Ascending aorta (tissue), 2 donors: ENCODE results near the gene HSPE1. TPM values are rescaled to one million over a fixed set of nuclear protein-coding genes. Genes with fewer than 3 reads are reported as not detected.

Experiments
- DNase-seq, 2 donors: peaks; one replicate each; pipeline ENCODE4 v3.0.0-alpha.2; 2019; ENCODE audit warnings: low spot score in 2 of 2
- H3K27ac ChIP-seq, 2 donors: fragments of 200-600 bp; sonication (generic); one replicate each; pipeline ENCODE4 v1.5.1; 2016 to 2017; ENCODE audit warnings: mild to moderate bottlenecking in 1 of 2
- H3K27me3 ChIP-seq: fragments of 200-600 bp; sonication (generic); one replicate; pipeline ENCODE4 v1.5.1; 2017
- H3K36me3 ChIP-seq, 2 donors: fragments of 200-600 bp; sonication (generic); one replicate each; pipeline ENCODE4 v1.5.1; 2016
- H3K4me1 ChIP-seq, 2 donors: fragments of 200-600 bp; sonication (generic); one replicate each; pipeline ENCODE4 v1.5.1; 2016 to 2017; ENCODE audit warnings: mild to moderate bottlenecking in 1 of 2
- H3K4me3 ChIP-seq, 2 donors: fragments of 200-600 bp; sonication (generic); one replicate each; pipeline ENCODE4 v1.5.1; 2016 to 2017; ENCODE audit warnings: mild to moderate bottlenecking in 1 of 2
- H3K9me3 ChIP-seq, 2 donors: fragments of 200-600 bp; sonication (generic); one replicate each; pipeline ENCODE4 v1.5.1; 2016
- CTCF ChIP-seq, 3 experiments: fragments of 200-600 bp in 2 of 3; fragments of 450-650 bp in 1 of 3; sonication (generic) in 2 of 3; IDR thresholded peaks; one replicate each; pipeline ENCODE4 v1.5.1; 2016 to 2019; ENCODE audit warnings: antibody characterized with exemption in 3 of 3, mild to moderate bottlenecking in 1 of 3, moderate library complexity in 1 of 3
- intact Hi-C: fragments of 100-400 bp; cut with DNase I; formaldehyde crosslinking; loops from one replicate; pipeline ENCODE4 v1.15.1; 2023
- total RNA-seq: library from RNA; depleted of rRNA; stranded (reverse); fragments of >200 nt; gene quantifications from one replicate; pipeline ENCODE4 v1.1.0, GENCODE V29; 2016

The HSPE1 gene
- total RNA-seq, 1 donor from 2014 or later = 72.7 TPM

GRCh38 chr2:197498937-197499593, 1.1 kb upstream of the HSPE1 start:
- no peaks in the 10 kb centered on the region for H3K9me3 ChIP-seq
- no peak for TF ChIP-seq CTCF (IDR thresholded peaks at IDR 0.05)
- DNase-seq = peak in 1 of 2 donors; percentile 81
- H3K27me3 ChIP-seq = no peaks in the 10 kb centered on the region
- H3K4me3 ChIP-seq = peak overlapping the region; percentile 94 to 98
- intact Hi-C loops = no loop called here
- H3K27ac ChIP-seq = peak overlapping the region; percentile 97 to 98
- peaks cover 11 to 42% of the 10 kb centered on the region in 2 donors for H3K4me1 ChIP-seq
- H3K36me3 ChIP-seq = peaks cover 26 to 48% of the 10 kb centered on the region in 2 donors

GRCh38 chr2:197500503-197501131, 438 bp downstream of the HSPE1 start:
- peaks cover 25 to 44% of the 10 kb centered on the region in 2 donors for H3K36me3 ChIP-seq
- no peaks in the 10 kb centered on the region for H3K9me3 ChIP-seq
- TF ChIP-seq CTCF (IDR thresholded peaks at IDR 0.05) = no peak
- peak overlapping the region; percentile 94 to 98 for H3K4me3 ChIP-seq
- no peaks in the 10 kb centered on the region for H3K27me3 ChIP-seq
- DNase-seq = no peak
- H3K4me1 ChIP-seq = peaks cover 11 to 42% of the 10 kb centered on the region in 2 donors
- intact Hi-C loops = loop anchor here (1.0 to 5.0 kb wide), 5 partner anchors 15 to 1962 kb away; partner anchors contain the start of genes COQ10B, MARS2 and SF3B1
- peak overlapping the region; percentile 97 to 98 for H3K27ac ChIP-seq

GRCh38 chr2:197502201-197502600, 2.0 kb downstream of the HSPE1 start:
- H3K9me3 ChIP-seq = no peaks in the 10 kb centered on the region

GRCh38 chr2:197502685-197503084, 2.5 kb downstream of the HSPE1 start:
- Histone ChIP-seq H3K4me1 (peaks cover 11 to 26% of the 10 kb centered on the region in 2 donors), H3K36me3 (peaks cover 18 to 28% of the 10 kb centered on the region in 2 donors), H3K27me3 (no peaks in the 10 kb centered on the region), H3K9me3 (no peaks in the 10 kb centered on the region), H3K27ac (no peak overlapping the region), H3K4me3 (no peak overlapping the region)
- no peak for TF ChIP-seq CTCF (IDR thresholded peaks at IDR 0.05)
- intact Hi-C loops = loop anchor here (5.0 kb wide), 1 partner anchor 1960 kb away; no protein-coding TSS in a partner anchor
- DNase-seq = no peak

More at GRCh38 chr2:197502201-197502600, 2.0 kb downstream of the HSPE1 start:
- Histone ChIP-seq H3K27me3 (no peaks in the 10 kb centered on the region), H3K36me3 (peaks cover 18 to 28% of the 10 kb centered on the region in 2 donors), H3K4me3 (peak overlapping the region in 1 of 2 donors; percentile 94), H3K27ac (peak overlapping the region in 1 of 2 donors; percentile 16), H3K4me1 (peaks cover 11 to 29% of the 10 kb centered on the region in 2 donors)
- no peak for TF ChIP-seq CTCF (IDR thresholded peaks at IDR 0.05)
- intact Hi-C loops = loop anchor here (5.0 kb wide), 1 partner anchor 1960 kb away; no protein-coding TSS in a partner anchor
- DNase-seq = no peak

- intact Hi-C loops = loop anchor here (5.0 kb wide), 1 partner anchor 1958 kb away; no protein-coding TSS in a partner anchor
- Histone ChIP-seq H3K27me3 (no peaks in the 10 kb centered on the region), H3K36me3 (peaks cover 18 to 28% of the 10 kb centered on the region in 2 donors), H3K4me1 (peaks cover 6 to 14% of the 10 kb centered on the region in 2 donors), H3K9me3 (no peaks in the 10 kb centered on the region), H3K4me3 (no peak overlapping the region), H3K27ac (no peak overlapping the region)
- no peak for DNase-seq
- no peak for TF ChIP-seq CTCF (IDR thresholded peaks at IDR 0.05)
Observed at GRCh38 chr2:197504000-197504399, 3.8 kb downstream of the HSPE1 start.
